Esophagus (tissue), 2 donors: ENCODE results near the gene LRMDA. TPM values are rescaled to one million over a fixed set of nuclear protein-coding genes. Genes with fewer than 3 reads are reported as not detected.

Source experiments
- H3K27ac ChIP-seq, 2 donors: one replicate each; pipeline ENCODE4 v1.5.1; 2013; ENCODE audit warnings: low read depth in 2 of 2, mild to moderate bottlenecking in 2 of 2, inconsistent platforms in 1 of 2, low read length in 1 of 2, moderate library complexity in 1 of 2
- H3K27me3 ChIP-seq, 2 donors: one replicate each; pipeline ENCODE4 v1.6.1; 2013; ENCODE audit warnings: low read length in 2 of 2, control low read depth in 1 of 2, mild to moderate bottlenecking in 1 of 2; ENCODE audit not compliant: insufficient read depth in 2 of 2, control insufficient read depth in 1 of 2
- H3K36me3 ChIP-seq, 2 donors: one replicate each; pipeline ENCODE4 v1.6.1; 2013; ENCODE audit warnings: low read length in 1 of 2; ENCODE audit not compliant: control insufficient read depth in 2 of 2, insufficient read depth in 2 of 2
- H3K4me1 ChIP-seq, 2 donors: one replicate each; pipeline ENCODE4 v1.6.1; 2013; ENCODE audit warnings: low read length in 1 of 2; ENCODE audit not compliant: control insufficient read depth in 2 of 2, insufficient read depth in 2 of 2
- H3K4me3 ChIP-seq, 2 donors: one replicate each; pipeline ENCODE4 v1.5.1; 2013; ENCODE audit warnings: low read length in 2 of 2, mild to moderate bottlenecking in 2 of 2, low read depth in 1 of 2, moderate library complexity in 1 of 2
- H3K9me3 ChIP-seq, 2 donors: one replicate each; pipeline ENCODE4 v1.6.1; 2013; ENCODE audit warnings: mild to moderate bottlenecking in 2 of 2, low read depth in 1 of 2, low read length in 1 of 2, moderate library complexity in 1 of 2; ENCODE audit not compliant: control insufficient read depth in 2 of 2, insufficient read depth in 1 of 2
- WGBS, 2 donors: extraction: QIAGEN DNeasy Blood & Tissue Kit; methylation state at CpG; one replicate each; pipeline ENCODE4 v1.1.7; 2013; 5-methylcytosine and 5-hydroxymethylcytosine counted together
- polyA plus RNA-seq, 2 donors: library from polyadenylated mRNA; stranded (reverse); fragments of 200-250 nt; gene quantifications; one replicate each; pipeline ENCODE4 v1.2.3, GENCODE V29; 2013
- donor health status: healthy with polysubstance abuse.
- donor health status: Bipolar disorder and iron deficiency.

The LRMDA gene
- polyA plus RNA-seq, 2 donors: 1.8 to 4.0 TPM

GRCh38 chr10:75483188-75483587 is 51.8 kb downstream of the LRMDA start:
- no peak overlapping the region for H3K27ac ChIP-seq
- H3K4me3 ChIP-seq: no peak overlapping the region
- no peaks in the 10 kb centered on the region for H3K4me1 ChIP-seq
- no peaks in the 10 kb centered on the region for H3K27me3 ChIP-seq
- no peaks in the 10 kb centered on the region for H3K36me3 ChIP-seq
- no peaks in the 10 kb centered on the region for H3K9me3 ChIP-seq
- WGBS, 2 donors: 96 to 100% methylated on average over 1 of the region's 1 CpG

GRCh38 chr10:75484717-75485116 is 53.3 kb downstream of the LRMDA start:
- H3K4me1 ChIP-seq: no peaks in the 10 kb centered on the region
- H3K36me3 ChIP-seq: no peaks in the 10 kb centered on the region
- H3K4me3 ChIP-seq: no peak overlapping the region
- 95% methylated on average over 1 of the region's 1 CpG for WGBS, 2 donors
- no peaks in the 10 kb centered on the region for H3K9me3 ChIP-seq
- H3K27me3 ChIP-seq: no peaks in the 10 kb centered on the region
- no peak overlapping the region for H3K27ac ChIP-seq

GRCh38 chr10:75486591-75486990 is 55.2 kb downstream of the LRMDA start:
- H3K36me3 ChIP-seq: no peaks in the 10 kb centered on the region
- no peaks in the 10 kb centered on the region for H3K27me3 ChIP-seq
- no peaks in the 10 kb centered on the region for H3K4me1 ChIP-seq
- 72 to 85% methylated on average over 2 of the region's 2 CpGs for whole genome bisulfite sequencing, 2 donors
- H3K4me3 ChIP-seq: no peak overlapping the region
- no peaks in the 10 kb centered on the region for H3K9me3 ChIP-seq
- H3K27ac ChIP-seq: no peak overlapping the region

- no peaks in the 10 kb centered on the region for H3K27me3 ChIP-seq
- H3K9me3 ChIP-seq: no peaks in the 10 kb centered on the region
- no peaks in the 10 kb centered on the region for H3K4me1 ChIP-seq
- no peaks in the 10 kb centered on the region for H3K36me3 ChIP-seq
- 77 to 81% methylated on average over 4 of the region's 4 CpGs for WGBS, 2 donors
- no peak overlapping the region for H3K4me3 ChIP-seq
- no peak overlapping the region for H3K27ac ChIP-seq
Observed at GRCh38 chr10:75487087-75487754, 55.8 kb downstream of the LRMDA start.

- Histone ChIP-seq H3K27ac (no peak overlapping the region), H3K4me3 (no peak overlapping the region), H3K4me1 (no peaks in the 10 kb centered on the region), H3K27me3 (no peaks in the 10 kb centered on the region), H3K36me3 (no peaks in the 10 kb centered on the region), H3K9me3 (no peaks in the 10 kb centered on the region)
- 70 to 85% methylated on average over 2 of the region's 2 CpGs for WGBS, 2 donors
Observed at GRCh38 chr10:75487755-75488125, 56.3 kb downstream of the LRMDA start.

- no peaks in the 10 kb centered on the region for H3K27me3 ChIP-seq
- H3K36me3 ChIP-seq: no peaks in the 10 kb centered on the region
- no peaks in the 10 kb centered on the region for H3K9me3 ChIP-seq
- no peaks in the 10 kb centered on the region for H3K4me1 ChIP-seq
- H3K27ac ChIP-seq: no peak overlapping the region
- 67 to 74% methylated on average over 3 of the region's 3 CpGs for WGBS, 2 donors
- no peak overlapping the region for H3K4me3 ChIP-seq
Observed at GRCh38 chr10:75492173-75492925, 60.9 kb downstream of the LRMDA start.

GRCh38 chr10:75493464-75493863 is 62.0 kb downstream of the LRMDA start:
- Histone ChIP-seq H3K4me1 (no peaks in the 10 kb centered on the region), H3K27me3 (no peaks in the 10 kb centered on the region), H3K9me3 (no peaks in the 10 kb centered on the region), H3K36me3 (no peaks in the 10 kb centered on the region), H3K27ac (no peak overlapping the region), H3K4me3 (no peak overlapping the region)
- 89 to 93% methylated on average over 3 of the region's 3 CpGs for WGBS, 2 donors

GRCh38 chr10:75495434-75496190 is 64.2 kb downstream of the LRMDA start:
- no peaks in the 10 kb centered on the region for H3K36me3 ChIP-seq
- 53 to 56% methylated on average over 4 of the region's 4 CpGs for WGBS, 2 donors
- no peaks in the 10 kb centered on the region for H3K9me3 ChIP-seq
- peaks cover 0 to 7% of the 10 kb centered on the region in 2 donors for H3K4me1 ChIP-seq
- H3K4me3 ChIP-seq: no peak overlapping the region
- H3K27me3 ChIP-seq: no peaks in the 10 kb centered on the region
- no peak overlapping the region for H3K27ac ChIP-seq

- no peak overlapping the region for H3K27ac ChIP-seq
- no peaks in the 10 kb centered on the region for H3K9me3 ChIP-seq
- 83 to 91% methylated on average over 1 of the region's 1 CpG for WGBS, 2 donors
- peaks cover 0 to 7% of the 10 kb centered on the region in 2 donors for H3K4me1 ChIP-seq
- no peaks in the 10 kb centered on the region for H3K36me3 ChIP-seq
- H3K4me3 ChIP-seq: no peak overlapping the region
- H3K27me3 ChIP-seq: no peaks in the 10 kb centered on the region
Observed at GRCh38 chr10:75496191-75496567, 64.8 kb downstream of the LRMDA start.
